Measurements from ENCODE around the gene SLC14A1.

The SLC14A1 gene

DNA sequence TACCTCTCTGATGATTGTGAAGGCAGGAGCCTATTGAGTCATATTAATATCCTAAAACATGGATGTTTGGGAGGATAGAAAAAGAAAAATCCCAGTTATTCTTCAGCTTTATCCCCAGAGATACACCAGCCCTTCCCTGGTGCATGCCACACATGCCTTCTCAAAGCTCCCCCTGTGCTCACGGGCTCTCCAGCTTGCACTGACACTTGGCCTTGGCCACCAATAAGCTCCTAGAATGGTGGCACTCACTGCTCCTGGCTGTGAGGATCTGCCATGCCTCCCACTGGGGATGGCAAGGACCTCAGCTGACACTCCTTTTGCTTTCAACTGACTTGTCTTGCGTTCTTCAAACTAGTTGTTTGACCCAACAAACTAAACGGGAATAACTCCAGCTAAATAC lies 15.9 kb downstream of the SLC14A1 start:
- H3K9me3 ChIP-seq (ENCODE audit: severe bottlenecking): no peaks in the 10 kb centered on the region
- no peaks in the 10 kb centered on the region for H3K27me3 ChIP-seq (ENCODE audit: insufficient read depth, poor library complexity, severe bottlenecking)
- H3K27ac ChIP-seq (ENCODE audit: poor library complexity, severe bottlenecking): no peak overlapping the region
- no peaks in the 10 kb centered on the region for H3K36me3 ChIP-seq (ENCODE audit: low read depth)
- DNase-seq (ENCODE audit: low spot score) (no peak), ATAC-seq (ENCODE audit: low read depth) (no peak)
- H3K4me3 ChIP-seq (ENCODE audit: severe bottlenecking): no peak overlapping the region
- no peak for TF ChIP-seq CTCF (IDR thresholded peaks at IDR 0.05; ENCODE audit: poor library complexity, severe bottlenecking)
- H3K4me1 ChIP-seq (ENCODE audit: insufficient read depth, poor library complexity, severe bottlenecking): no peaks in the 10 kb centered on the region

- peaks cover 6% of the 10 kb centered on the region for H3K4me1 ChIP-seq (ENCODE audit: insufficient read depth, poor library complexity, severe bottlenecking)
- no peaks in the 10 kb centered on the region for H3K27me3 ChIP-seq (ENCODE audit: insufficient read depth, poor library complexity, severe bottlenecking)
- ATAC-seq (ENCODE audit: low read depth) (no peak), DNase-seq (ENCODE audit: low spot score) (no peak)
- H3K27ac ChIP-seq (ENCODE audit: poor library complexity, severe bottlenecking): no peak overlapping the region
- H3K36me3 ChIP-seq (ENCODE audit: low read depth): no peaks in the 10 kb centered on the region
- no peak overlapping the region for H3K4me3 ChIP-seq (ENCODE audit: severe bottlenecking)
- no peak for TF ChIP-seq CTCF (IDR thresholded peaks at IDR 0.05; ENCODE audit: poor library complexity, severe bottlenecking)
- H3K9me3 ChIP-seq (ENCODE audit: severe bottlenecking): no peaks in the 10 kb centered on the region
Observed at GRCh38 chr18:45741056-45741455, 17.1 kb downstream of the SLC14A1 start.

DNA sequence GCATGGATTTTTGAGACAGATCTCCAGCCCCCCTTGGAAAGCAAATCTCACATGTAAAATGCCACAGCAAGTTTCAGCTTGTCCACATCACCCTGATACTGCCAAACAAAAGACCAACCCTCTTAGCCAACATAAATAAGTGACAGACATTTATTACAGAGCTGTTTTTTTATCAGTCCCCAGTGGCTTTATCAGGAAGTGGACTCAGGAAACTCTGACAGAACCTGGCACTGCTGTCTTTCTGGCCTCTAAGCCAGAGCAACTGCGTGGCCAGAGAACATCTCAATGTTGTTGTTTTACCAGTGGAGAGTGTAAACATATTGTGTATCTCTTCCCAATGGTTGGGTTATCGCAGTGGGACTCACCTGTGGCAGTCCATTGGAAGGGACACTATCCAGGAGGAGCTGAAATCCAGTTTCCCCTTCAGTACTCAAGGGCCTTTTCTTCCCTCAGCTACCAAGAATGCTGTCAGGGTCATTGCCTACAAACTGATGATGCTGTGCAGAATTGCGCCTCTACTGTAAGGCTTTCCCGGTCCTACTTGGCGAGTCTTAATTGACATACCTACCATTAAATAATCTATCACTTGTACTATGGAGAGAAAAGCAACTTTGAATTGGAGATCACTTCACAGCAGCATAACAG lies 22.0 kb downstream of the SLC14A1 start:
- Histone ChIP-seq H3K27me3 (ENCODE audit: insufficient read depth, poor library complexity, severe bottlenecking) (no peaks in the 10 kb centered on the region), H3K36me3 (ENCODE audit: low read depth) (no peaks in the 10 kb centered on the region), H3K9me3 (ENCODE audit: severe bottlenecking) (no peaks in the 10 kb centered on the region), H3K4me1 (ENCODE audit: insufficient read depth, poor library complexity, severe bottlenecking) (peaks cover 9% of the 10 kb centered on the region), H3K27ac (ENCODE audit: poor library complexity, severe bottlenecking) (no peak overlapping the region), H3K4me3 (ENCODE audit: severe bottlenecking) (no peak overlapping the region)
- DNase-seq (ENCODE audit: low spot score) (no peak), ATAC-seq (ENCODE audit: low read depth) (no peak)
- TF ChIP-seq CTCF (IDR thresholded peaks at IDR 0.05; ENCODE audit: poor library complexity, severe bottlenecking): no peak

DNA sequence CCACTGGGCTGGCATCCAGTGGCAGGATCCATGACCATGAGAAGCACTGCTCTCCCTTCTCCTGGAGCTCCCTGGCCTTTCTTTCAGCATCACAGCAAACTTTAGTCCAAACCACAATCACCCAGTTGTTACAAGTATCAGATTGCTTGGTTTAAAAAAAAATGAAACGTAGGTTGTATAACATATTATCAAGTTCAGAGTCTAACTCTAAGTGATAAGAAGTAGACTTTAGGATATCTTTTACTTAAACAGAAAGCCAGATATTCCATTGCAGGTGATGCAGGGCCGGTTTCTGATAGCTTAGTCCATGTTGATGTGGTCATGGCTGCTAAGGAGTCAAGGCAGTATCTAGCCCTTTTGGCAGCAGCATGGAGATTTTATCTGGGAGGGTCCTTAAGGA lies 24.5 kb downstream of the SLC14A1 start:
- Histone ChIP-seq H3K27ac (ENCODE audit: poor library complexity, severe bottlenecking) (no peak overlapping the region), H3K4me1 (ENCODE audit: insufficient read depth, poor library complexity, severe bottlenecking) (peaks cover 9% of the 10 kb centered on the region), H3K36me3 (ENCODE audit: low read depth) (no peaks in the 10 kb centered on the region), H3K27me3 (ENCODE audit: insufficient read depth, poor library complexity, severe bottlenecking) (no peaks in the 10 kb centered on the region), H3K4me3 (ENCODE audit: severe bottlenecking) (no peak overlapping the region), H3K9me3 (ENCODE audit: severe bottlenecking) (no peaks in the 10 kb centered on the region)
- no peak for DNase-seq (ENCODE audit: low spot score)
- no peak for TF ChIP-seq CTCF (IDR thresholded peaks at IDR 0.05; ENCODE audit: poor library complexity, severe bottlenecking)
- no peak for ATAC-seq (ENCODE audit: low read depth)

GRCh38 chr18:45749918-45750689 lies 26.1 kb downstream of the SLC14A1 start:
- Histone ChIP-seq H3K4me3 (ENCODE audit: severe bottlenecking) (no peak overlapping the region), H3K27me3 (ENCODE audit: insufficient read depth, poor library complexity, severe bottlenecking) (no peaks in the 10 kb centered on the region), H3K4me1 (ENCODE audit: insufficient read depth, poor library complexity, severe bottlenecking) (peaks cover 9% of the 10 kb centered on the region), H3K36me3 (ENCODE audit: low read depth) (no peaks in the 10 kb centered on the region), H3K27ac (ENCODE audit: poor library complexity, severe bottlenecking) (no peak overlapping the region), H3K9me3 (ENCODE audit: severe bottlenecking) (no peaks in the 10 kb centered on the region)
- DNase-seq (ENCODE audit: low spot score) (no peak), ATAC-seq (ENCODE audit: low read depth) (no peak)
- TF ChIP-seq CTCF (IDR thresholded peaks at IDR 0.05; ENCODE audit: poor library complexity, severe bottlenecking): no peak

All from RWPE2 (cell line).